HG03159 (cell line): Measurements from ENCODE around the gene PDE9A.

Experiments
- ATAC-seq: cut with Tn5 transposase; IDR thresholded peaks from one replicate; pipeline ENCODE4 v1.9.1; 2021; ENCODE audit warnings: mild to moderate bottlenecking, moderate library complexity; ENCODE audit not compliant: unreplicated experiment

PDE9A gene

DNA sequence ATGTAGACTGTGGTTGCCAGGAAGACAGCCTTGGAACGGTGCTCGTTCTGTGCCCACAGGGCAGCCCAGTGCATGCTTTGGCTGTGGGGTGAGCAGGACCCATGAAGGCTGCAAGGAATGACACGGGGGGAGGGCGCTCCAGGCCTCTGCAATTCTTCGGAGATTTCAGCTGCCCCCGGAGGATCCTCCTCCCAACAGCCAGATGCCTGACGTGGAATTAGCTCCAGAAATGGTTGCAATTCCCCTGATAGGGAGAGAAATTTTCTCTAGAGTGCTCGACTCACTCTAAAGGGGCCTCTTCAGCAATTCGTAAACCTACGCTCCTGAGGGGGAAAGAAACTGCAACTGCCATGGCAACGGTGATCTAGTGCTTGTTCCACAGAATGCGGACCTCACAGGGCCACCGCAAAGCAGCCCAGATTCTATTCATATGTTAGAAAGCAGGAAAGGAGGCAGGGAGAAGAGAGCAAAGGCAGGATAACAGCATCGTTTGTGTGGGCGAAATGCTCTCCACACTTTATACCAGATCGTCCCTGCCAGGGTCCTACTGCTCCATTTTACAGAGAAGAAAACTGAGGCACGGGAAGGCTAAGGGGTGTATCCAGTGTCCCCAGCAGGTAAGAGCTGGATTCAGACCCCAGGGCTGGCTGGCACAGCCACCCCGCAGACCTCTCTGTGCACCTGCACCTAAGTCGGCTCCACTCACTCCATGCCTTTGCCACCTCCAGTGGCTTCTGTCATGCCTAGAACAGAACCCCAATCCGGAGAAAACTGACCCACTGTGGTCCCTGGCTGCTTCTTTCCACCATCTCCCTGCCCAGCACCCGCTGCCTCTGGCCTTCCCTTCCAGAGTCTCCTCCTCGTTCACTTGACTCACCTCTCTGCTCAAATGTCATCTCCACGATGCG, 11.9 kb upstream of the PDE9A start:
- no peak for ATAC-seq

GRCh38 chr21:42642219-42642745, 11.1 kb upstream of the PDE9A start:
- ATAC-seq, result no peak

DNA sequence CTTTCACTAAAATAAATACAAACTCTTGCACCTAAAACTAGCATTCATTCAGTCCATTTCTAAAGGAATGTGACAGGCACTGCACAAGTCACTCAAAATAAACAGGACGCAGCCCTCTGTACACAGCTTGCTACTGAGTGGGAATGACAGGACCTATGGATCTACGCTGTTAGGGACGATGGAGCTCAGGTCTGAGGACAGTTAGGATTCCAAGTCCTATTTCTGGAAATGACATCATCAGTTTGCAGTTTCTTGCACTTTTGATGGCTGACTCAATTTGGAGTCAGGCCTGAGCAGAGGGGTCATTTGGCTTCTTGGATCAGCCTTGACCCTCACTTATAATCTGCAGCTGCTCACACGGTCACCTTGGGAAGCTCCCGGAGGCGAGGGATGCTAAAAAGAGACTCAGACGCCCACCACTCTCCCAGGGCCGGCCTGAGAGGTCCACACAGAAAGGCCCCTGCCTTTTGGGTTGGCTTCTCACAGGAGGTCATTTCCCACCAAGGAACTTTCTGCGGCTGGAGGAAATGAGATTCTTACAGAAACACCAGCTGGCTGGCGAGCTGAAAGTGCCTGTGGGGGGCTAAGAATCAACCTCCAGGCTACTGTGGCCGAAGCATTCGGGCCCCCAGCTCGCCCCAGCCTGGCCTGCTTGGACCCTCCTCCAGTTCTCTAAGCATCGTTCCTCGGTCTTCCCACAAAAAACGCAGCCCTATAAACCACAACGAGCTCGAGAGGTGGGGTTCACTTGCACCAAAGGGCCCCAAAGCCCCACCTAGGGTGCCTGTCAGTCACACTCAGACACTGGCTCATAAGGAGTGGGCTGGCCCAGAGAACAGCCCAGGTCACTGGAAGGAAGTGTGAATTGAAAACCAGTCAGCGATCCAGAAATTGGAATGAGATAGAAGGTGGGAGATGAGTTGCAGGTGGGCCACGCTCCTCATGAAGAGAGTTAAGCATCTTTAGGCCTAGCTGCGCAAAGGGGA, 8.9 kb upstream of the PDE9A start:
- ATAC-seq, result no peak

GRCh38 chr21:42645211-42646075, 8.0 kb upstream of the PDE9A start:
- no peak for ATAC-seq

DNA sequence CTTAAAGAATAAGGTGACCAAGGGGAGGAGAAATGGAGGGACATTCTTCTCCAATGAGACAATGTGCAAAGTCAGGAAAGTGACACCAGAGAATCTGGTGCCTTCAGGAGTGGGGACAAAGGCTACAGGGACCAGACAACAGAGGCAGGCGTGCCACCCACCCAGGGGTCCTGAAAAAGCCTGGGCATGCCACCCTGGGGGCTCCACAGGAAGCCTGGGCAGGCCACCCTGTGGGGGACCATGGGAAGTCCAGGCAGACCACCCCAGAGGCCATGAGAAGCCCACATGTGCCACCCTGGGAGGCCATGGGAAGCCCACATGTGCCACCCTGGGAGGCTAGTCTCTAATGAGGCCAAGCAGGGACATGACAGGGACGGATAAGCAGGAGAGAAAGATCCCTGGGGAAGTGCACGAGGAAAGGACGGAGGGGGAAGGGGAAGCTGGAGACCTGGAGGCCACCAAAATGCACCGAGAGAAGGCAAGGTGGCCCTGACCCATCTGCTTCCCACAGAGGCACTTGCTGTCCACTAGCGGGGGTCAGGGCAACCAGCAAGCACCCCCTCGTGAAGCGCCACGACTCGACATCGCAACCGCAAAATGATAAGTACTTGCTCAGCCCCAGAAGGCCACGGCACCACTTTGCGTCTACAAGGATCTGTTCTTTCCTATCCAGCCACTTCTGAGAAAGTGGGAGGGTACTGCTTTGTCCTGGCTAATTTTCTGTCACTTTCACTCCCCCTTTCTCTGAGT, 7.2 kb upstream of the PDE9A start:
- ATAC-seq, result no peak

DNA sequence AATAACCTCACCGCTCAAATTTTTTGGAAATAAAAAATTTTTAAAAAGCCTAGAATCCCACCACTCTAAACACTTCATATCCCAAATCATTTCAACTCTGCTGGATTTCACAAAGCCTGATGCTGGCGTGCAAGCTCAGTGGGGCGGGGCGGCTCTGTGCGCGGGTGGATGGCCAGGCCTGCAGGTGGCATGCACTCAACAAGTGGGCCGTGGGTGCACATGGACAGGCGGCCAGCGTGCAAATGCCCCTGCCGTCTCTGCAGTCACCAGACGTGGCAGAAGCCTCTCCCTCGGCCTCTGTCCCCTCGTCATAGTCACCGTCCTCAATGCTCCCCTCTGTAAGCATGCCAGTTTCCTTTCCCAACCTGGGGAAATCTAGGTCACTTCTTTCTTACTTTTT, 6.6 kb upstream of the PDE9A start:
- ATAC-seq, result no peak

- ATAC-seq, result no peak
Observed at GRCh38 chr21:42648606-42649005, 4.8 kb upstream of the PDE9A start.

DNA sequence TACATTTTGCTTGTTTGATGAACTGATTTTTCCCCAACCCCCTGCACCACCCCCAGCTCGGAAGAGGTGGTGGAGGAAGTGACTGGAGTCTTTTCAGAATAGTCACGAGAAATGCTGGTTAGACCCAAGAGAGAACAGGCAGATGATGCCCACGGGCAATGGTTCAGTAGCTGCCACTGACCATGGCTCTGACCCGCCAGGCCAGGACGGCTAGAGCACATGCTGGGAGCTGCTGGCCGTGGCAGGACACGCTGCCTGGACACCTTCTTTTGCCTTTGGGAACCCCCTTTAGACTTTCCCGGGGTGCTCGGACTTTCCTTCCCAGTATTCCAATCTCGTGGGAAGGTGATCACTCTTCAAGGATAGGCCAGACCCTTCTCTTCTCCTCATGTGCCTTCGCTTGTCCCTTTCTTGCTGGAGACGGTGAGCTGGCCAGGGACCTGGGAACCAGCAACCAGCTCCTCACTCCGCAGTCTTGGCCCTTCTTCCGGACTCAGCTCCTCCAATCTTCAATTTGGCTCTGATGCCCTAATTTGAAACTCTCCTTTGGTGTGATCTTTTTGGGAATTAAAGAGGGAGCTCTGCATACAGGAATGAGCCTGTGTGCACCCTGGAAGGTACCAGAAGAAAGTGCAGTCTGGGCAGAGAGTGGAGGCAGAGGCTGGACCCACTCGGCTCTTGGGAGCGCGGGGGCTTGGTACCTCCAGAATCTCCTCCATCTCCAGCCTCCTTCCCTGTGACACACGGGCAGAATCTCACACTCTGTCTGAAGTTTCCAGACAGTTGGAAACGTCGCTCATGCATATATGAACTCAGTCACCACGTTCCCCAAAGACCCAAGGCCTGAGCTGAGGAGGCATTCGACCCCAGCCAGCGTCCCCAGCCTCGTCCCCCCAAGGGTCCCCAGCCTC, 4.0 kb upstream of the PDE9A start:
- ATAC-seq, result no peak

GRCh38 chr21:42650033-42650370, 3.4 kb upstream of the PDE9A start:
- no peak for ATAC-seq

DNA sequence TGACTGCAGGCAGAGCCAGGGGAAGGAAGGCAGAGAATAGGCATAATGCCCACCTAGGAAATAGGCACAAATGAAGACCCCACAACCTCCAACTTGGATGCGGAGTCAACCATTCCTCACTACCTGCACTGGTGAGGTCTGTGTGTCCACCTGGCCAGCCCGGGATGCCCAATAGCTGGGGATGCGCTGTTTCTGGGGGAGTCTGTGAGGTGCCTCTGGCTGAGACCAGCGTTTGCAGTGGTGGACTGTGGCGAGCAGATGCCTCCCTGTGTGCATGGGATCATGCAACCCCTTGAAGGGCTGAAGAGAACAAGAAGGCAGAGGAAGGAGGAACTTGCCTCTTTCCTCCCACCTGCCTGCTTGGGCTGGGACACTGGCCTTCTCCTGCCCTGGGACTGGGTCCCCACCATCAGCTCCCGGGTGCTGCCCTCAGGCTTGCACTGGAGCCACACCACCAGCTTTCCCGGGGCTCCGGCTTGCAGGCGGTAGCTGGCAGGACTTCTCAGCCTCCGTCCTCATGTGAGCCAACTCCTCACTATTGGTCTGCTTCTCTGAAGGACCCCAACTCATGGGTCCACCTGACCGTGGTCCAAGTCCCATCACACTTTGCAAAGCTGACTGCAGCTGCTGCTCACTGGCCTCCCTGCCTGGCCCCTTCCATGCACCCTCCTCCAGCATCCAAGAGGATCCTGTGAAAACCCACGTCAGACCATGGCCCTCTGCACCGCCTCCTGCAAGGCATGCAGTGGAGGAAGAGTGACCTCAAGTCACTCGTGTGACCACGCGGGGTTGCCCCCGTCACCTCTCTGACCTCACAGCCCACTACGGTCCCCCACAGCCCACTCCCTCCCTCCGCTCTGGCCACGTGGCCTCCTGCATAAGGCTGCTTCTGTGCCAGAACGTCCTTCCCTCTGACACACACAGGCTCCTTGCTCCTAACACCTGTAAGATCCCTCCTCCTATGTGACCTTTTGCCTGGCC, 2.7 kb upstream of the PDE9A start:
- no peak for ATAC-seq

GRCh38 chr21:42651515-42652401, 1.7 kb upstream of the PDE9A start:
- ATAC-seq, result no peak

DNA sequence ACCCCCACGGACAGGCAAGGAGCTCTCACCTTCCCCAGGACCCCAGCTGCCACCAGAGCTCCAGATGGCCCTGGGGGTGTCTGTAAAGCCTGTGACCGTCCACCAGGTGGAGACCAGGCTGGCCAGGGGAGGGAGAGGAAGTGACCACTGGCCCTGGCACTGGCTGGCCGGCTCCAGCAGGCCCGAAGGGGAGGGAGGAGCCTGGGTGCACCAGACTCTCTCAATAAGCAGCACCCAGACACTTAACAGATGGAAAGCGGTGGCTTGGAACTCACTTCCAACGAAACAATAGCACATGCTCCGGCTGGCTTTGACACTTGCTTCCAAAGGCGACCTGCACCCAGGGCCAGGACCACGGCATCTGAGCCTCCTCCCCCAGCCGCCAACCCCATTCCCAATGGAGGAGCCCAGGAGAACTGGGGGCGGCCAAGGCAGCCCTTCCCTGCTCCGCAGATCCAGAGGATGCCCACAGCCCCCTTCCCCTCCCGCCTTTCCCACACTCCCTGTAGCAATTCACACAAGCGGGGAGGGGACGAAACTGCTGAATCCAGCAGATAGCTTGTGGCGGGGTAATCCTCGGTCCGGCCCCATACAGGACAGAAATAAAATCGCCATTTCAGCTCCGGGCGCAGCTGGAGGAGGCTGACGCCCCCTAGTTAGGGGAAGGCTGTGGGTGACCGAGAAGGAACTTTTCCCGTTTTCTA, 742 bp upstream of the PDE9A start:
- no peak for ATAC-seq

GRCh38 chr21:42654179-42654912, 925 bp downstream of the PDE9A start:
- no peak for ATAC-seq

GRCh38 chr21:42654913-42655795, 1.7 kb downstream of the PDE9A start:
- ATAC-seq, result no peak
